Esophagus muscularis mucosa (tissue), 4 donors: Measurements from ENCODE around the gene TBC1D21. TPM values are rescaled to one million over a fixed set of nuclear protein-coding genes. Genes with fewer than 3 reads are reported as not detected.

Experiments
- DNase-seq: peaks from one replicate; pipeline ENCODE4 v3.0.0-alpha.2; 2017; ENCODE audit errors: extremely low spot score
- H3K27ac ChIP-seq, 4 donors: fragments of 200-600 bp; sonication (generic); replicated peaks in 1 of 4; 1 replicate in 3 of 4; 2 replicates in 1 of 4; pipeline ENCODE4 v1.5.1; 2016 to 2019; ENCODE audit warnings: mild to moderate bottlenecking in 1 of 4
- H3K27me3 ChIP-seq, 4 donors: fragments of 200-600 bp; sonication (generic); one replicate each; pipeline versions ENCODE4 v1.5.1 to v1.6.0; 2016 to 2019
- H3K36me3 ChIP-seq, 4 donors: fragments of 200-600 bp; sonication (generic); one replicate each; pipeline ENCODE4 v1.5.1; 2016 to 2019
- H3K4me1 ChIP-seq, 4 donors: fragments of 200-600 bp; sonication (generic); one replicate each; pipeline ENCODE4 v1.5.1; 2016 to 2019
- H3K4me3 ChIP-seq, 4 donors: fragments of 200-600 bp; sonication (generic); 1 replicate in 2 of 4; 2 replicates in 2 of 4; pipeline ENCODE4 v1.5.1; 2016 to 2019; ENCODE audit warnings: mild to moderate bottlenecking in 4 of 4, moderate library complexity in 1 of 4
- H3K9me3 ChIP-seq, 4 donors: fragments of 200-600 bp; sonication (generic); 1 replicate in 3 of 4; 2 replicates in 1 of 4; pipeline ENCODE4 v1.5.1; 2016 to 2019
- EP300 ChIP-seq: sonication (generic); formaldehyde crosslinking; IDR thresholded peaks from one replicate; pipeline ENCODE4 v1.6.1; 2017; ENCODE audit warnings: antibody characterized with exemption
- POLR2A ChIP-seq: fragments of 450-650 bp; IDR thresholded peaks from one replicate; pipeline ENCODE4 v1.6.1; 2017; ENCODE audit warnings: antibody characterized with exemption, moderate library complexity, mild to moderate bottlenecking, low read depth
- POLR2AphosphoS5 ChIP-seq, 2 donors: sonication (generic); formaldehyde crosslinking; IDR thresholded peaks; one replicate each; pipeline ENCODE4 v1.6.1; 2017; ENCODE audit warnings: antibody characterized with exemption in 2 of 2
- WGBS: methylation state at CpG from one replicate; pipeline ENCODE4 v1.1.5; 2018; 5-methylcytosine and 5-hydroxymethylcytosine counted together
- intact Hi-C: fragments of 100-400 bp; cut with DNase I; formaldehyde crosslinking; loops from one replicate; pipeline ENCODE4 v1.15.1; 2023
- total RNA-seq, 4 donors: library from RNA; depleted of rRNA; stranded (reverse); fragments of >200 nt; gene quantifications; one replicate each; pipeline versions ENCODE4 v1.1.0 to v1.2.1, GENCODE V29; 2016
- TF ChIP-seq, protein P1 (sequence below), 3 experiments: fragments of 200-600 bp in 2 of 3; fragments of 450-650 bp in 1 of 3; sonication (generic) in 2 of 3; IDR thresholded peaks; one replicate each; pipeline ENCODE4 v1.5.1; 2017 to 2019; ENCODE audit warnings: antibody characterized with exemption in 3 of 3, mild to moderate bottlenecking in 2 of 3, moderate library complexity in 1 of 3

The TBC1D21 gene
- total RNA-seq, 4 donors from 2014 or later = not detected

DNA sequence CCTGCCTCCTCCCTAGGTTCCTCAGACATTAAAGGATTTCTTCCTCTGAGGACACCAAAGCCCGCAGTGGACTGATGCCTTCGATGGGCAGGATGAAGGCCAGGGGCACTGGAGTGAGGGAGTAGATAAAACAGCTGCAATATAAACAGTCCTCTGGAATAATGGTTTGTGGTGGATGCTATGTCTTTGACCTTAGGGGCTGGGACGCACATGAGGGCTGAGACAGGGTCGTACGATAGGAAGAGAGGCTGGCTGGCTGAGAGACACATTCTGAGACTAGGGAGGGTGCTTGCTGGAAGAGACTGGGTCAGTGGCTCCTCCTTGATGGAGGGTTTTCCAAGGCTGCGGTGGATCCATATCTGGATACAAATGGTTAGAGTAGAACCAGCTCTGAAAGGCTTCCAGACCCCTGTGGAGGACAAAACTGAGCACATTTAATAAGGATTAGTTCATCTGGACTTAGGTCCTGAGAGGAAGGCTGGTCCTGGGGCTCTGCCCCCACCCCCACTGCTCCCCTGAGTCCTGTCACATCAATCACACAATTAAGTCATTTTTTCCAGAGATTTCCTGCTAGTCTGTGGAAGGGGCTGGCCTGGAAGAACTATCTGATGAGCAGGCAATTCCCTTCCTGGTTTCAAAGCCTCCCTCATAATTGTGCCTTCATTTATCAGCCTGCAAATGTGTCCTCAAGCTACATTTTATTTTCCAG is 15.8 kb downstream of the TBC1D21 start:
- intact Hi-C loops = no loop called here
- no peak overlapping the region for H3K27ac ChIP-seq
- no peaks in the 10 kb centered on the region for H3K4me1 ChIP-seq
- WGBS = 71% methylated on average over 6 of the region's 6 CpGs
- no peaks in the 10 kb centered on the region for H3K36me3 ChIP-seq
- no peak for TF ChIP-seq EP300
- no peak for TF ChIP-seq POLR2AphosphoS5 (IDR thresholded peaks at IDR 0.05)
- no peak for TF ChIP-seq POLR2A
- TF ChIP-seq, protein P1, sequence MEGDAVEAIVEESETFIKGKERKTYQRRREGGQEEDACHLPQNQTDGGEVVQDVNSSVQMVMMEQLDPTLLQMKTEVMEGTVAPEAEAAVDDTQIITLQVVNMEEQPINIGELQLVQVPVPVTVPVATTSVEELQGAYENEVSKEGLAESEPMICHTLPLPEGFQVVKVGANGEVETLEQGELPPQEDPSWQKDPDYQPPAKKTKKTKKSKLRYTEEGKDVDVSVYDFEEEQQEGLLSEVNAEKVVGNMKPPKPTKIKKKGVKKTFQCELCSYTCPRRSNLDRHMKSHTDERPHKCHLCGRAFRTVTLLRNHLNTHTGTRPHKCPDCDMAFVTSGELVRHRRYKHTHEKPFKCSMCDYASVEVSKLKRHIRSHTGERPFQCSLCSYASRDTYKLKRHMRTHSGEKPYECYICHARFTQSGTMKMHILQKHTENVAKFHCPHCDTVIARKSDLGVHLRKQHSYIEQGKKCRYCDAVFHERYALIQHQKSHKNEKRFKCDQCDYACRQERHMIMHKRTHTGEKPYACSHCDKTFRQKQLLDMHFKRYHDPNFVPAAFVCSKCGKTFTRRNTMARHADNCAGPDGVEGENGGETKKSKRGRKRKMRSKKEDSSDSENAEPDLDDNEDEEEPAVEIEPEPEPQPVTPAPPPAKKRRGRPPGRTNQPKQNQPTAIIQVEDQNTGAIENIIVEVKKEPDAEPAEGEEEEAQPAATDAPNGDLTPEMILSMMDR (IDR thresholded peaks at IDR 0.05) = no peak
- H3K27me3 ChIP-seq = no peaks in the 10 kb centered on the region
- H3K4me3 ChIP-seq = no peak overlapping the region
- no peak for DNase-seq
- H3K9me3 ChIP-seq = no peaks in the 10 kb centered on the region

DNA sequence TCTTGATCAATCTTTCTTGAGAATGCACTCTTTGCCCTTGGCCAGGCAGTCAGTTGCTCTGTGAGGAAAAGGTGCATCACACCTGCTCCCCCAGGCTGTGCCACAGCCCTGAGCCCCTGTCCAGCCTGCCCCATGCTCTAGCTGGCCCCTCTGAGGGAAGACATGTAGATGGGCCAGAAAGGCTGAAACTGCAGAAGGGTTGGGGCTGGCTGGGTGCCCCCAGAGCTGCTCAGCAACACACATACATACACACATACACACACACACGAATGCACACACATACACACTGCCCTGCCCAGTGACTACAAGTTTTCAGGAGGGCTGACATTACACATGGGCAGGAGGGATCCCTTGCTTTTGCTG is 16.4 kb downstream of the TBC1D21 start:
- no peaks in the 10 kb centered on the region for H3K9me3 ChIP-seq
- H3K4me1 ChIP-seq = no peaks in the 10 kb centered on the region
- DNase-seq = no peak
- no peak overlapping the region for H3K27ac ChIP-seq
- no peak for TF ChIP-seq POLR2A
- no peak for TF ChIP-seq POLR2AphosphoS5 (IDR thresholded peaks at IDR 0.05)
- TF ChIP-seq EP300 = no peak
- TF ChIP-seq, protein P1 (IDR thresholded peaks at IDR 0.05) = no peak
- WGBS = 80% methylated on average over 1 of the region's 1 CpG
- no peak overlapping the region for H3K4me3 ChIP-seq
- no peaks in the 10 kb centered on the region for H3K36me3 ChIP-seq
- no peaks in the 10 kb centered on the region for H3K27me3 ChIP-seq
- intact Hi-C loops = no loop called here

DNA sequence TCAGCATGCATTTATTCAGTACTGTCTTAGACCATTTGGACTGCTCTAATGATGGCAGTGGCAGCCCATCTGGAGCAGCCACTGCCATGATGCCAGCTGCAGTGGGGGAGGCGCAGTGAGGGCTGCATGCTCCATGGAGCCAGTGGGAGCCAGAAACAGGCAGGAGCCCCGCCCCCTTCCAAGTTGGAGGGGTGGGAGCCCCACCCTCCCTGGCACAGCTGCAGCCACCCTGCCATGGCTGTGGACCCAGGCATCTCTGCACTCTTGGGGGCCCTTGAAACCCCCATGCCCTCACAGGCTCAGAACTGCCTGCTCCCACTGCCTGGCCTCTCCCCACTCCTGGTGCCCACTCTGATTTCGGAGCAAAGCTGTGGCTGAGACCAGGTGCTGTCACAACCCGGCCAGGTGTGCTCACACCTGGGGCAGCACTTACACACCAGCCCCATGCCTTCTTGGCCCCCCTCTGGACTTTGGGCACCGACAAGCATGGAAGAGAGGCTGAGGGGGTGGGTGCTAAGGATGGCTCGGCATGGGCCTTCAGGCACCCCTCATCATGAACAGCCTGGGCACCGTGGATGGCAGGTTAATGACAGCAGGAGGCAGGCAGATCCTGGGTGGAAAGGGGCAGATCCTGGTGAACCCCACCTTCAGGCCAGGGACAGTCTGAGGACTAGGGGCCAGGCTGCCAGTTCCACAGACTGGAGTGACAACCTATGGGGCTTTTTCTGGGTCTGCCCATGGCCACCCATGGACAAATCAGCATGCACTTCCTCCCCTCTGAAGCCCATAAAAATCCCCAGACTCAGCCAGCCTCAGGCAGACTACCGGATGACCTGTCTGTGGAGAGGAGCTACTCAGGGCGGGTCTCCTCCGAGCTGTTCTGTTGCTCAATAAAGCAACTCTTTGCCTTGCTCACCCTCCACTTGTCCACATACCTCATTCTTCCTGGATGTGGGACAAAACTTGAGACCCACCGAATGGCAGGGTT is 18.3 kb downstream of the TBC1D21 start:
- H3K4me1 ChIP-seq = no peaks in the 10 kb centered on the region
- no peak overlapping the region for H3K27ac ChIP-seq
- no peaks in the 10 kb centered on the region for H3K36me3 ChIP-seq
- DNase-seq = no peak
- no peaks in the 10 kb centered on the region for H3K27me3 ChIP-seq
- no peak for TF ChIP-seq POLR2A
- TF ChIP-seq POLR2AphosphoS5 (IDR thresholded peaks at IDR 0.05) = no peak
- no peak for TF ChIP-seq EP300
- TF ChIP-seq, protein P1 (IDR thresholded peaks at IDR 0.05) = no peak
- no peaks in the 10 kb centered on the region for H3K9me3 ChIP-seq
- H3K4me3 ChIP-seq = no peak overlapping the region
- WGBS = 80% methylated on average over 5 of the region's 11 CpGs
- intact Hi-C loops = no loop called here

DNA sequence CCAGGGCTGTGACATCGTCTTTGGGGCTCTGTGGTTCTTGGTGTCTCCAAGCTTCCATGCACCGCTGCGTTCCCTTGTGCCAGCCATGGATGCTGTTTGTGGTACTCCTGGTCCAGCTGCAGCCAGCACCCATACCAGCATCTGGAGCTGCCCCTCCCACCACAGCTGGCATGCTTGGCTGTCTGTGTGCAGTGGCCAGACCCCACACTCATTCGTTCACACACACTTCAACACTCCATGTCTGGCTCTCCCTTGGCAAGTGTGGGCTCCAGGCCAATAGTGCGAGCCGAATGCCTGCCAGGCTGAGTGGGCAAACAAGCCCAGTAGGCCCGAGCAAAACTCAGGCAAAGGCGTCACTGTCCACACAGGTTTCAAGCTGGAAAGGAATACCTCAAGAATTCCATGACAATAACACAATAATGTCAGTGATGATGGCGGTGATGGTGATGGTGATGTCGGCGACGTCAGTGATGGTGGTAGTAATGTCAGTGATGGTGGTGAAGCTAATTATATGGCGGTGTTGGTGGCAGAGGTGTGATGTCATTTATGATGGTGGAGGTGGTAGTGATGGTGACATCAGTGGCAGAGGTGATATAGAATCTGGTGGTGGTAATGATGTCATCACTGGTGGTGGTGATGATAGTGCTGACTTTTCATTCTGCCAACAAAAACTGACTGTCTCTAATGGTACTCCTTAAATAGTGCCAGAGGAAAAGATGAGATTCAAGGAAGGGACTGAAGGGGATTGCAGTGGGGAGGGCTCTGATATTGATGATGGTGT is 19.3 kb downstream of the TBC1D21 start:
- Histone ChIP-seq H3K4me3 (no peak overlapping the region), H3K27ac (no peak overlapping the region), H3K9me3 (no peaks in the 10 kb centered on the region), H3K4me1 (no peaks in the 10 kb centered on the region), H3K36me3 (no peaks in the 10 kb centered on the region), H3K27me3 (no peaks in the 10 kb centered on the region)
- WGBS = 92% methylated on average over 11 of the region's 13 CpGs
- no peak for DNase-seq
- intact Hi-C loops = no loop called here
- TF ChIP-seq POLR2AphosphoS5 (IDR thresholded peaks at IDR 0.05) = no peak
